ENCODE measurements around the gene SH2D3C. TPM values are rescaled to one million over a fixed set of nuclear protein-coding genes. Genes with fewer than 3 reads are reported as not detected.

The SH2D3C gene
- total RNA-seq, 4 donors from 2014 or later, result 4.7 to 8.1 (median 5.2) TPM

DNA sequence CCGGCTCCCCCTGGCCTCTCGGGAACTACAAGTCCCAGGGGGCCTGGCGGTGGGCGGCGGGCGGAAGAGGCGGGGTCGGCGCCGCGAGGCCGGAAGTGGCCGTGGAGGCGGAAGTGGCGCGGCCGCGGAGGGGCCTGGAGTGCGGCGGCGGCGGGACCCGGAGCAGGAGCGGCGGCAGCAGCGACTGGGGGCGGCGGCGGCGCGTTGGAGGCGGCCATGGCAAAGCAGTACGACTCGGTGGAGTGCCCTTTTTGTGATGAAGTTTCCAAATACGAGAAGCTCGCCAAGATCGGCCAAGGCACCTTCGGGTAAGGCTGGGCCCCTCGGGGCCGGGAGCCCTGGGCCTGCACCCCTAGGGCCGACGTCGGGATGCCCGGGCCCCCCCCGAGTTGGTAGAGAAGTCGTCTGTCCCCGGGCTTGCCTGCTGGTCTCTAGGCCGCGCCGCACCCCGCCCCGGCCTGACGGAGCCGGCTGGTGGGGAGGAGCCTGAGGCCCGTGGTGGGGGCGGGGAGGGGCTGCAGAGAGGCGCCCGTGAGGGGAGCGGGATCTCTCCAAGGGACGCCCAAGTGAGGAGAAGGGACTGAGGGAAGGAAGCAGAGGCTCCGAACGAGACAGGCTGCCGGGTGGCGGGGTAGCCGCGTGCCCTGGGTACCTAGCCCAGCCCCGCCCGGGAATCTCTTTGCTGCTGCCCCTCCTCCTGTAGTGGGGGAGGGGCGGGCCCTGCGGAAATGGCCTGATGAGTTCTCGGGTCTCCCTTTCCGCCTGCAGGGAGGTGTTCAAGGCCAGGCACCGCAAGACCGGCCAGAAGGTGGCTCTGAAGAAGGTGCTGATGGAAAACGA lies 7.7 kb upstream of the SH2D3C start, which contains the start of gene CDK9:
Gene CDK9 (plus strand): TSS at position 102 of the 840 bp plus-strand sequence. CDS start 115 bp downstream, at position 217.
- Histone ChIP-seq H3K36me3 (peaks cover 0 to 42% of the 10 kb centered on the region in 2 donors), H3K4me1 (peaks cover 7 to 12% of the 10 kb centered on the region in 2 donors), H3K9me3 (no peaks in the 10 kb centered on the region), H3K27ac (peak within 1 kb of the TSS; percentile 89 to 98 (median 96)), H3K27me3 (no peaks in the 10 kb centered on the region), H3K4me3 (peak within 1 kb of the TSS; percentile 86 to 100 (median 98))
- ATAC-seq, result peak; percentile 83 to 85
- in situ Hi-C loops (cut with MboI; ENCODE audit: low sequenced_read_pairs in 4 of 4) (loop anchor here in 1 of 4 donors (10.0 kb wide), 1 partner anchor 51 kb away; the partner anchor contains the start of gene TOR2A), intact Hi-C loops (cut with DNase I; ENCODE audit: low total_unique reads) (loop anchor here (1.0 to 5.0 kb wide), 8 partner anchors 15 to 196 kb away; partner anchors contain the start of genes AK1, FPGS, ST6GALNAC4 and STXBP1)
- DNase-seq, result peak; percentile 86 to 90
- TF ChIP-seq POLR2A (IDR thresholded peaks at IDR 0.05), result peak; percentile 89 to 97
- TF ChIP-seq, protein P1, sequence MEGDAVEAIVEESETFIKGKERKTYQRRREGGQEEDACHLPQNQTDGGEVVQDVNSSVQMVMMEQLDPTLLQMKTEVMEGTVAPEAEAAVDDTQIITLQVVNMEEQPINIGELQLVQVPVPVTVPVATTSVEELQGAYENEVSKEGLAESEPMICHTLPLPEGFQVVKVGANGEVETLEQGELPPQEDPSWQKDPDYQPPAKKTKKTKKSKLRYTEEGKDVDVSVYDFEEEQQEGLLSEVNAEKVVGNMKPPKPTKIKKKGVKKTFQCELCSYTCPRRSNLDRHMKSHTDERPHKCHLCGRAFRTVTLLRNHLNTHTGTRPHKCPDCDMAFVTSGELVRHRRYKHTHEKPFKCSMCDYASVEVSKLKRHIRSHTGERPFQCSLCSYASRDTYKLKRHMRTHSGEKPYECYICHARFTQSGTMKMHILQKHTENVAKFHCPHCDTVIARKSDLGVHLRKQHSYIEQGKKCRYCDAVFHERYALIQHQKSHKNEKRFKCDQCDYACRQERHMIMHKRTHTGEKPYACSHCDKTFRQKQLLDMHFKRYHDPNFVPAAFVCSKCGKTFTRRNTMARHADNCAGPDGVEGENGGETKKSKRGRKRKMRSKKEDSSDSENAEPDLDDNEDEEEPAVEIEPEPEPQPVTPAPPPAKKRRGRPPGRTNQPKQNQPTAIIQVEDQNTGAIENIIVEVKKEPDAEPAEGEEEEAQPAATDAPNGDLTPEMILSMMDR (IDR thresholded peaks at IDR 0.05 in 4 of 5, conservative IDR thresholded peaks at IDR 0.05 in 1 of 5), result no peak

DNA sequence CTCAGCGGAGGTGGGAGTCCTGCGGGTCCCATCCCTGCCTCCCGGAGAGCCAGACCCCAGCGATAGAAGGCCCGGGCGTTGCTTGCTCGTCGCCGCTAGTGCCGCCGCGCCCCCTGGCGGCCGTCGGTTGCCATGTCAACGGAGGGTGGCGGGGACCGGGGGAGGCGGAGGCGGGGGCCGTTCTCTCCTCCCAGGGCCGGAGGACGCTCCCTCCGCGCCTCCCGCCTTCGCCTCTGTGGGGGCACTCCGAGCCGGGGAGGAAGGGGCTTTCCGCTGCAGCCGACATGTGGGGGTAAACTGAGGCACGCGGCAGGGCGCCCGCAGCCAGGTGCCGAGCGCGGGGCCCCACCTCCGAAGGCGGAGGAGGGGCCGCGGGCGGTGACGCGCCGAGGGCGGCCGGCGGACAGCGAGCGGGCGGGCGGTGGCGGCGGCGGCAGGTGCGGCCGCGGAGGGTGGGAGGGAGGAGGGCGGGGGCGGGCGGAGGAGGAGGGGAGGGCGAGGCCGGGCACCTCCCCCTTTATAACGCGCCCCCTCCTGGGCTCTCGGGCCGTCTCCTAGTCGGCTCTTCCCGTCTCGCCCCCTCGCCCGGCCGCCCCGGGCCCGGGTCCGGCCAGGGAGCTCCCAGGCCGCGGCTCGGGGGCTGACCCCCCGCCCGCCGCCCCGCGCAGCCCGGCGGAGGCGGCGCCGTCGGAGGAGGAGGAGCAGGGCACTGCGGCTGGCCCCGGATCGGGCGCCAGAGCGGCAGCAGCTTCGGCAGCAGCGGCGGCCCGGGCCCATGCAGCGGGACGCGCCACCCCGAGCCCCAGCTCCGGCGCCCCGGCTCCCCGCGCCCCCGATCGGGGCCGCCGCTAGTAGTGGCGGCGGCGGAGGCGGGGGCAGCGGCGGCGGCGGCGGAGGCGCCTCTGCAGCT lies 6.8 kb upstream of the SH2D3C start:
- Histone ChIP-seq H3K27ac (peak overlapping the region; percentile 89 to 98 (median 96)), H3K4me3 (peak overlapping the region; percentile 59 to 100 (median 92)), H3K27me3 (no peaks in the 10 kb centered on the region), H3K4me1 (peaks cover 7 to 12% of the 10 kb centered on the region in 2 donors), H3K36me3 (peaks cover 0 to 33% of the 10 kb centered on the region in 2 donors), H3K9me3 (no peaks in the 10 kb centered on the region)
- TF ChIP-seq, protein P1 (IDR thresholded peaks at IDR 0.05 in 4 of 5, conservative IDR thresholded peaks at IDR 0.05 in 1 of 5), result peak; percentile 79 to 99 (median 99)
- TF ChIP-seq POLR2A (IDR thresholded peaks at IDR 0.05), result no peak
- in situ Hi-C loops (cut with MboI; ENCODE audit: low sequenced_read_pairs in 4 of 4) (loop anchor here in 1 of 4 donors (10.0 kb wide), 1 partner anchor 50 kb away; the partner anchor contains the start of gene TOR2A), intact Hi-C loops (cut with DNase I; ENCODE audit: low total_unique reads) (loop anchor here (1.0 to 5.0 kb wide), 8 partner anchors 14 to 195 kb away; partner anchors contain the start of genes AK1, FPGS, ST6GALNAC4 and STXBP1)
- ATAC-seq, result peak; percentile 80
- DNase-seq, result peak; percentile 73 to 84

DNA sequence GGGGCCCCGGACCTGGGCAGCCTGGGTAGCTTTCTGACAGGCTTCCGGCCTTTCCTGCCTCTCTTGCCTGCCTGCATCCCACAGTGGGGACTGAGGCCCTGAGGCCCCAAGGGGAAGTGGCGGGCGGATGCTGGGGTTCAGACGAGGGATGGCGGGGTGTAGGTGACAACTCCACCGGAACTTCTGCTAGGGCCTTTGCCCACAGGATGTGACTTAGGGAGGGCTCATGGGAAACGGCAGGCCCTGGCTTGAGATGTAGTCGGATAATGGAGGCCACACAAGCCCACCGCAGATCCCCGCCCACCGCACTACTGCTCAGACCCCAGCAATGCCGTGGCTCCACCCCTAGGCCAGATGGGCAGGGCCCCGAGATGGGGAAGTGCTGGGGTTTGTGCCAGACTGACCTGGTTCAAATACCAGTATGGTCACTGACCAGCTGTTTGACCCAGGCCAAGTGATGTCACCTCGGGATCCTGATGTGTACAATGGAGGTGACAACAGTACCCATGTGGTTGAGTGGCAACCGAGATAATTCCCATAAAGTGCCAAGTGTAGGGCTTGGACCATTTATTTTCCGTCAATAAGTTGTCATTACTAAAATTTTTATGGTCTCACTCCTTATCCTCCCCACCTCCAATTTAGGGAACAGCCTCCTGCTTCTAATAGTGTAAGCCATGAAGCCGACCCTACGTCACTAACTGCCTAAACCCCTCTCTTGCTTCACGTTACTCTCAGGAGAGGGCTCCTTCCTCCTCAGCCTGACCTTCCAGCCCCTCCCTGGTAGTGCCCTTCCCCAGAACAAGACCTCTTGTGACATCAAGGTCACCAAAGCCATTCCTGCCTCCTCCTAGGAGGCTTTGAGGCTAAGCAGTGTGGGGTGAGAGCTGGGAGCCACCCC lies 4.9 kb upstream of the SH2D3C start:
- in situ Hi-C loops (cut with MboI; ENCODE audit: low sequenced_read_pairs in 4 of 4), result loop anchor here (5.0 to 10.0 kb wide), 2 partner anchors 46 to 49 kb away; partner anchors contain the start of gene TOR2A (in 4 of the 4)

More for the DNA sequence above, 4.9 kb upstream of the SH2D3C start:
- H3K4me1 ChIP-seq, result peaks cover 12% of the 10 kb centered on the region in 2 donors
- peak overlapping the region; percentile 11 to 98 (median 59) for H3K27ac ChIP-seq
- H3K36me3 ChIP-seq, result peaks cover 0 to 14% of the 10 kb centered on the region in 2 donors
- H3K9me3 ChIP-seq, result no peaks in the 10 kb centered on the region
- H3K4me3 ChIP-seq, result no peak overlapping the region
- no peak for ATAC-seq
- no peaks in the 10 kb centered on the region for H3K27me3 ChIP-seq
- no peak for DNase-seq
- intact Hi-C loops (cut with DNase I; ENCODE audit: low total_unique reads), result no loop called here
- TF ChIP-seq POLR2A (IDR thresholded peaks at IDR 0.05), result no peak
- TF ChIP-seq, protein P1 (IDR thresholded peaks at IDR 0.05 in 4 of 5, conservative IDR thresholded peaks at IDR 0.05 in 1 of 5), result no peak

Measured in gastrocnemius medialis (tissue), 4 donors.